CD14-positive monocyte (primary cell): ENCODE data around the gene SPI1. TPM values are rescaled to one million over a fixed set of nuclear protein-coding genes. Genes with fewer than 3 reads are reported as not detected.
A peak's percentile ranks its signal among the peaks of the same experiment; 100 is the strongest.

Source experiments
- DNase-seq, 3 donors: peaks; one replicate each; pipeline ENCODE4 v3.0.0-alpha.2; 2011 to 2022
- H2AFZ ChIP-seq: 2 replicates; pipeline ENCODE4 v1.6.0; 2012; ENCODE audit warnings: mild to moderate bottlenecking, low read depth, low read length, inconsistent platforms; ENCODE audit not compliant: insufficient read depth, poor library complexity, severe bottlenecking
- H3K27ac ChIP-seq, 2 donors: 1 replicate in 1 of 2; 2 replicates in 1 of 2; pipeline ENCODE4 v1.5.1; 2012 to 2013; ENCODE audit warnings: low read length in 2 of 2, control low read depth in 1 of 2, inconsistent platforms in 1 of 2, low read depth in 1 of 2, mild to moderate bottlenecking in 1 of 2
- H3K27me3 ChIP-seq, 2 donors: one replicate each; pipeline versions ENCODE4 v1.6.0 to v1.6.1; 2011 to 2013; ENCODE audit warnings: low read length in 2 of 2; ENCODE audit not compliant: control insufficient read depth in 2 of 2, insufficient read depth in 2 of 2
- H3K36me3 ChIP-seq, 2 donors: replicated peaks in 1 of 2; 1 replicate in 1 of 2; 2 replicates in 1 of 2; pipeline versions ENCODE4 v1.5.1 to v1.6.1; 2012 to 2013; ENCODE audit warnings: low read length in 2 of 2, control low read depth in 1 of 2, inconsistent platforms in 1 of 2, mild to moderate bottlenecking in 1 of 2; ENCODE audit not compliant: insufficient read depth in 2 of 2, control insufficient read depth in 1 of 2
- H3K4me1 ChIP-seq, 2 donors: 1 replicate in 1 of 2; 2 replicates in 1 of 2; pipeline versions ENCODE4 v1.5.1 to v1.6.1; 2012 to 2013; ENCODE audit warnings: low read length in 2 of 2, control low read depth in 1 of 2, inconsistent platforms in 1 of 2, mild to moderate bottlenecking in 1 of 2, moderate library complexity in 1 of 2; ENCODE audit not compliant: insufficient read depth in 2 of 2, control insufficient read depth in 1 of 2
- H3K4me2 ChIP-seq: replicated peaks from 2 replicates; pipeline ENCODE3; 2012; ENCODE audit warnings: low read length, moderate library complexity, mild to moderate bottlenecking; ENCODE audit not compliant: poor library complexity, severe bottlenecking; ENCODE audit errors: extremely low read depth
- H3K4me3 ChIP-seq, 3 experiments: fragments of 200-600 bp in 1 of 3; sonication (generic) in 1 of 3; replicated peaks in 1 of 3; 1 replicate in 2 of 3; 2 replicates in 1 of 3; pipeline ENCODE4 v1.5.1; 2011 to 2013; ENCODE audit warnings: low read length in 3 of 3, mild to moderate bottlenecking in 3 of 3, control low read depth in 2 of 3, low read depth in 2 of 3, inconsistent platforms in 1 of 3, moderate library complexity in 1 of 3
- H3K79me2 ChIP-seq: 2 replicates; pipeline ENCODE4 v1.6.0; 2012; ENCODE audit warnings: mild to moderate bottlenecking, control low read depth, inconsistent platforms, low read length, moderate library complexity; ENCODE audit not compliant: insufficient read depth
- H3K9ac ChIP-seq: 2 replicates; pipeline ENCODE4 v1.6.0; 2017; ENCODE audit warnings: low read length, mild to moderate bottlenecking; ENCODE audit not compliant: insufficient read depth, poor library complexity, severe bottlenecking
- H3K9me3 ChIP-seq, 2 donors: replicated peaks in 1 of 2; 1 replicate in 1 of 2; 2 replicates in 1 of 2; pipeline versions ENCODE4 v1.5.1 to v1.6.1; 2012 to 2013; ENCODE audit warnings: low read length in 2 of 2, control low read depth in 1 of 2; ENCODE audit not compliant: control insufficient read depth in 1 of 2, insufficient read depth in 1 of 2
- H4K20me1 ChIP-seq: 2 replicates; pipeline ENCODE4 v1.6.0; 2012; ENCODE audit warnings: mild to moderate bottlenecking, low read length, control low read depth, moderate library complexity; ENCODE audit not compliant: insufficient read depth
- H3K27ac Mint-ChIP-seq, 7 donors: one replicate each; pipeline ENCODE4 v1.8.0; 2020; ENCODE audit warnings: mild to moderate bottlenecking in 7 of 7, mixed read lengths in 7 of 7, moderate library complexity in 6 of 7, inconsistent platforms in 2 of 7
- H3K27me3 Mint-ChIP-seq, 3 donors: one replicate each; pipeline ENCODE4 v1.8.0; 2021 to 2022; ENCODE audit warnings: low read depth in 3 of 3, mild to moderate bottlenecking in 3 of 3, mixed read lengths in 3 of 3, moderate library complexity in 3 of 3, inconsistent platforms in 1 of 3
- H3K36me3 Mint-ChIP-seq, 2 donors: one replicate each; pipeline ENCODE4 v1.8.0; 2020; ENCODE audit warnings: mixed read lengths in 2 of 2, inconsistent platforms in 1 of 2, mild to moderate bottlenecking in 1 of 2
- H3K4me1 Mint-ChIP-seq: one replicate; pipeline ENCODE4 v1.8.0; 2020; ENCODE audit warnings: mild to moderate bottlenecking, mixed read lengths
- H3K4me3 Mint-ChIP-seq, 2 donors: one replicate each; pipeline ENCODE4 v1.8.0; 2020; ENCODE audit warnings: mild to moderate bottlenecking in 2 of 2, mixed read lengths in 2 of 2, moderate library complexity in 1 of 2
- H3K9me3 Mint-ChIP-seq, 7 donors: one replicate each; pipeline ENCODE4 v1.8.0; 2020 to 2022; ENCODE audit warnings: mixed read lengths in 7 of 7, mild to moderate bottlenecking in 6 of 7, moderate library complexity in 6 of 7, inconsistent platforms in 2 of 7
- WGBS: methylation state at CpG from one replicate; pipeline ENCODE4 v1.1.5; 2013; ENCODE audit warnings: missing lambda C conversion rate; ENCODE audit not compliant: insufficient coverage; 5-methylcytosine and 5-hydroxymethylcytosine counted together
- intact Hi-C, 2 donors: fragments of 100-400 bp; cut with micrococcal nuclease; formaldehyde crosslinking; loops; one replicate each; pipeline versions ENCODE4 v1.15.0 to v1.15.1; 2023
- polyA plus RNA-seq, 3 donors: library from polyadenylated mRNA; depleted of rRNA in 1 of 3; unstranded in 2 of 3; stranded (reverse) in 1 of 3; fragments of 300-500 nt in 2 of 3; fragments of >200 nt in 1 of 3; fragmentation: Illumina TruSeq in 2 of 3; gene quantifications; 1 replicate in 2 of 3; 2 replicates in 1 of 3; pipeline ENCODE4 v1.2.3, GENCODE V29; 2012 to 2021
- TF ChIP-seq, protein P1 (sequence below): fragments of 200-600 bp; IDR thresholded peaks from one replicate; pipeline ENCODE4 v1.8.0; 2022; ENCODE audit warnings: antibody characterized with exemption, mild to moderate bottlenecking

The SPI1 gene
- polyA plus RNA-seq, 3 donors: 156 to 914 (median 223) TPM

DNA sequence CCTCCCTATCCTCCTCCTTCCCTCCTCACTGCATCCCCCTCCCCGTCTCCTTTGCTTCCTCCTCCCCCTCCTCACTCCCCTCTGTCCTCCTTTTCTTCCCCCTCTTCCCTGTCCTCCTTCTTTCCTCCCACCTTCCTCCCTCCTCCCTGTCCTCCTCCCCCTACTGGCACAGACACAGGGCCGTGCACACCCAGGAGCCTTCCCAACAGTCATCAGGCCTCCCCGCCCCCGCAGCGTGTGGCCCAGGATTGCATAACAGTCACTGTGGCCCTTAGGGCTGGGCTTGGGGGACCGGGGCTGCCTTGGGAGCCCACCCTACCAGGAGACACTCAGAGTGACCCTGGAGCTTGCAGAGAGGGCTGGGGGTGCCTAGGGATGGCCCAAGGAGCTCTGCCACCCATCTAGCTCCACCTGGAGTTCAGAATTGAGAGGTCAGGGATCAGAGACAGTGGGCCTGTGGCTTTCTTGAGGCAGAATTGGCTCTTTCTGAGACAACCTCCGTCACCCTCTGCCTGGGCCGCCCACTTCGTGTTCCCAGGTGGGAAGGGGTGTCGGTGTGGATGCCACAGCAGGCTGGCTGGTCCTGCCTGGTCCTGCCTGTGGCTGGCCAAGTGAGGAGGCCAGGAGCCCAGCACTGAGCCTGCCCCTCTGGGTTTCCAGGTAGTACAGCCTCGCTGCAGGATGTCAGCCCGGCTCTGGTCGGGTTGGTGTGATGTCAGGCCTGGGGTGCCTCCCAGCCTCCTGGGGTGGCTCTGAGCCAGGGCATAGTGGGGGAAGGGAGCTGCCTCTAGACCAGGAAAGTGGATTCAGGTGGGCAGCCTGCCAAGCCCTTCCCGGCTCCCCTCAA, 1.6 kb downstream of the SPI1 start:
- peak; percentile 65 to 77 (median 70) for DNase-seq
- peak overlapping the region; percentile 96 to 97 for H3K27ac ChIP-seq
- H3K27me3 ChIP-seq: no peaks in the 10 kb centered on the region
- peak overlapping the region; percentile 97 for H3K4me2 ChIP-seq
- 0% methylated on average over 7 of the region's 14 CpGs for WGBS
- Mint-ChIP-seq H3K4me3 (peak overlapping the region; percentile 98 to 99), H3K36me3 (peaks cover 54 to 69% of the 10 kb centered on the region in 2 donors), H3K27ac (no peak overlapping the region), H3K9me3 (peaks cover 0 to 5% (median 0%) of the 10 kb centered on the region in 7 donors), H3K27me3 (peaks cover 0 to 3% (median 2%) of the 10 kb centered on the region in 3 donors), H3K4me1 (peaks cover 44% of the 10 kb centered on the region)
- TF ChIP-seq, protein P1, sequence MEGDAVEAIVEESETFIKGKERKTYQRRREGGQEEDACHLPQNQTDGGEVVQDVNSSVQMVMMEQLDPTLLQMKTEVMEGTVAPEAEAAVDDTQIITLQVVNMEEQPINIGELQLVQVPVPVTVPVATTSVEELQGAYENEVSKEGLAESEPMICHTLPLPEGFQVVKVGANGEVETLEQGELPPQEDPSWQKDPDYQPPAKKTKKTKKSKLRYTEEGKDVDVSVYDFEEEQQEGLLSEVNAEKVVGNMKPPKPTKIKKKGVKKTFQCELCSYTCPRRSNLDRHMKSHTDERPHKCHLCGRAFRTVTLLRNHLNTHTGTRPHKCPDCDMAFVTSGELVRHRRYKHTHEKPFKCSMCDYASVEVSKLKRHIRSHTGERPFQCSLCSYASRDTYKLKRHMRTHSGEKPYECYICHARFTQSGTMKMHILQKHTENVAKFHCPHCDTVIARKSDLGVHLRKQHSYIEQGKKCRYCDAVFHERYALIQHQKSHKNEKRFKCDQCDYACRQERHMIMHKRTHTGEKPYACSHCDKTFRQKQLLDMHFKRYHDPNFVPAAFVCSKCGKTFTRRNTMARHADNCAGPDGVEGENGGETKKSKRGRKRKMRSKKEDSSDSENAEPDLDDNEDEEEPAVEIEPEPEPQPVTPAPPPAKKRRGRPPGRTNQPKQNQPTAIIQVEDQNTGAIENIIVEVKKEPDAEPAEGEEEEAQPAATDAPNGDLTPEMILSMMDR: no peak
- H2AFZ ChIP-seq: no peak overlapping the region
- peak overlapping the region; percentile 84 to 99 (median 97) for H3K4me3 ChIP-seq
- peaks cover 50% of the 10 kb centered on the region for H4K20me1 ChIP-seq
- no peaks in the 10 kb centered on the region for H3K9me3 ChIP-seq
- H3K4me1 ChIP-seq: peaks cover 50 to 74% of the 10 kb centered on the region in 2 donors
- intact Hi-C loops: no loop called here
- peaks cover 44 to 64% of the 10 kb centered on the region in 2 donors for H3K36me3 ChIP-seq
- H3K9ac ChIP-seq: peak overlapping the region; percentile 99
- H3K79me2 ChIP-seq: peaks cover 88% of the 10 kb centered on the region

DNA sequence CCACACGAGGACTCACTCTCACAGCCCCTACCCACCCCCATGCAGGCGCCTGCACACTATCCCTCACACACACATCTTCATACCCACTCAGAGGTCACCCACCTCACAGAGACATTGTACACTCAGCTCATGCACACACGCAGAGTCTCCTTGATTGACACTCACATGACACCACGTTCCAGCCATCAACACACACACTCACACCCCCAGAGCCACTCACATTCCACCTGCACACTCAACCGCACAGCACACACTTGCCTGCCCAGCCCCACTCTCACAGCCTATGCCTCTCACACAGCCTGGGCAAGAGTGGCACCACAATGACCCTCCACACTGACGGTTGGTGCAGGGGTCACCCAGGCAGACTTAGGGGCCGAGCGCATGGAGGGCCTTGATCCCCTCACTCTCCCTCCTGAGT, 2.2 kb downstream of the SPI1 start:
- Histone ChIP-seq H3K4me3 (peak overlapping the region; percentile 84 to 99 (median 97)), H2AFZ (no peak overlapping the region), H3K9me3 (no peaks in the 10 kb centered on the region), H3K36me3 (peaks cover 46 to 67% of the 10 kb centered on the region in 2 donors), H4K20me1 (peaks cover 56% of the 10 kb centered on the region), H3K4me2 (peak overlapping the region; percentile 97), H3K27me3 (no peaks in the 10 kb centered on the region), H3K27ac (peak overlapping the region; percentile 96 to 97), H3K9ac (peak overlapping the region; percentile 99), H3K79me2 (peaks cover 95% of the 10 kb centered on the region), H3K4me1 (peaks cover 54 to 75% of the 10 kb centered on the region in 2 donors)
- DNase-seq: peak in 1 of 3 donors; percentile 26
- H3K9me3 Mint-ChIP-seq: peaks cover 0 to 5% (median 0%) of the 10 kb centered on the region in 7 donors
- peaks cover 0 to 4% (median 2%) of the 10 kb centered on the region in 3 donors for H3K27me3 Mint-ChIP-seq
- H3K4me1 Mint-ChIP-seq: peaks cover 44% of the 10 kb centered on the region
- peaks cover 52 to 68% of the 10 kb centered on the region in 2 donors for H3K36me3 Mint-ChIP-seq
- WGBS: 21% methylated on average over 8 of the region's 8 CpGs
- intact Hi-C loops: no loop called here
- no peak overlapping the region for H3K27ac Mint-ChIP-seq
- TF ChIP-seq, protein P1: no peak
- H3K4me3 Mint-ChIP-seq: peak overlapping the region; percentile 98 to 99
